ENCODE data around the gene ABHD17A. TPM values are rescaled to one million over a fixed set of nuclear protein-coding genes. Genes with fewer than 3 reads are reported as not detected.

Gene ABHD17A
- total RNA-seq, 2 donors from 2014 or later, result 50.6 to 52.9 TPM

- H3K4me1 ChIP-seq (ENCODE audit: control insufficient read depth, insufficient read depth, low read length), result peaks cover 12% of the 10 kb centered on the region
- no peak overlapping the region for H3K9ac ChIP-seq (ENCODE audit: extremely low read depth, low read length, poor library complexity, severe bottlenecking)
Observed at GRCh38 chr19:1852581-1853128, 32.6 kb downstream of the ABHD17A start.

GRCh38 chr19:1851654-1852580 lies 33.4 kb downstream of the ABHD17A start:
- H3K9ac ChIP-seq (ENCODE audit: extremely low read depth, low read length, poor library complexity, severe bottlenecking), result no peak overlapping the region
- peaks cover 8% of the 10 kb centered on the region for H3K36me3 Mint-ChIP-seq (ENCODE audit: low read depth)
- no peak for TF ChIP-seq CTCF (conservative IDR thresholded peaks at IDR 0.05)
- no peaks in the 10 kb centered on the region for H3K27me3 Mint-ChIP-seq (ENCODE audit: insufficient read depth)
- H3K4me1 ChIP-seq (ENCODE audit: control insufficient read depth, insufficient read depth, low read length), result peaks cover 8% of the 10 kb centered on the region
- H3K27ac ChIP-seq (ENCODE audit: low read depth, low read length), result no peak overlapping the region
- H3K27ac Mint-ChIP-seq, result no peak overlapping the region
- H3K9me3 Mint-ChIP-seq, result no peaks in the 10 kb centered on the region
- 93 to 94% methylated on average over 34 to 66 of the region's 66 CpGs for WGBS, 2 experiments (ENCODE audit: insufficient coverage in 1 of 2, insufficient read length in 1 of 2)
- no peak overlapping the region for H3K4me3 Mint-ChIP-seq
- H3K27me3 ChIP-seq (ENCODE audit: control insufficient read depth, insufficient read depth, low read length, poor library complexity, severe bottlenecking), result no peaks in the 10 kb centered on the region
- peaks cover 4% of the 10 kb centered on the region for H3K36me3 ChIP-seq (ENCODE audit: control insufficient read depth, insufficient read depth, low read length)
- no peak for DNase-seq
- no peak overlapping the region for H3K4me3 ChIP-seq (ENCODE audit: low read length)
- peaks cover 24% of the 10 kb centered on the region for H3K4me1 Mint-ChIP-seq
- H3K9me3 ChIP-seq (ENCODE audit: control insufficient read depth, low read length), result no peaks in the 10 kb centered on the region

More at GRCh38 chr19:1852581-1853128, 32.6 kb downstream of the ABHD17A start:
- no peaks in the 10 kb centered on the region for H3K9me3 ChIP-seq (ENCODE audit: control insufficient read depth, low read length)
- no peak for DNase-seq
- H3K27me3 ChIP-seq (ENCODE audit: control insufficient read depth, insufficient read depth, low read length, poor library complexity, severe bottlenecking), result no peaks in the 10 kb centered on the region
- no peak overlapping the region for H3K27ac ChIP-seq (ENCODE audit: low read depth, low read length)
- no peak overlapping the region for H3K4me3 Mint-ChIP-seq
- TF ChIP-seq CTCF (conservative IDR thresholded peaks at IDR 0.05), result no peak
- H3K4me3 ChIP-seq (ENCODE audit: low read length), result no peak overlapping the region
- H3K27ac Mint-ChIP-seq, result no peak overlapping the region
- 93% methylated on average over 5 to 9 of the region's 9 CpGs for WGBS, 2 experiments (ENCODE audit: insufficient coverage in 1 of 2, insufficient read length in 1 of 2)
- H3K9me3 Mint-ChIP-seq, result no peaks in the 10 kb centered on the region
- H3K36me3 Mint-ChIP-seq (ENCODE audit: low read depth), result peaks cover 8% of the 10 kb centered on the region
- no peaks in the 10 kb centered on the region for H3K27me3 Mint-ChIP-seq (ENCODE audit: insufficient read depth)
- H3K36me3 ChIP-seq (ENCODE audit: control insufficient read depth, insufficient read depth, low read length), result peaks cover 4% of the 10 kb centered on the region
- peaks cover 17% of the 10 kb centered on the region for H3K4me1 Mint-ChIP-seq

- 95% methylated on average over 31 of the region's 31 CpGs for WGBS, 2 experiments (ENCODE audit: insufficient coverage in 1 of 2, insufficient read length in 1 of 2)
- peak; percentile 66 for TF ChIP-seq CTCF (conservative IDR thresholded peaks at IDR 0.05)
- Histone ChIP-seq H3K4me3 (ENCODE audit: low read length) (no peak overlapping the region), H3K9ac (ENCODE audit: extremely low read depth, low read length, poor library complexity, severe bottlenecking) (no peak overlapping the region), H3K36me3 (ENCODE audit: control insufficient read depth, insufficient read depth, low read length) (peaks cover 6% of the 10 kb centered on the region), H3K27ac (ENCODE audit: low read depth, low read length) (no peak overlapping the region), H3K9me3 (ENCODE audit: control insufficient read depth, low read length) (no peaks in the 10 kb centered on the region), H3K27me3 (ENCODE audit: control insufficient read depth, insufficient read depth, low read length, poor library complexity, severe bottlenecking) (no peaks in the 10 kb centered on the region), H3K4me1 (ENCODE audit: control insufficient read depth, insufficient read depth, low read length) (peaks cover 10% of the 10 kb centered on the region)
- Mint-ChIP-seq H3K9me3 (no peaks in the 10 kb centered on the region), H3K27me3 (ENCODE audit: insufficient read depth) (no peaks in the 10 kb centered on the region), H3K4me3 (no peak overlapping the region), H3K36me3 (ENCODE audit: low read depth) (peaks cover 8% of the 10 kb centered on the region), H3K4me1 (peaks cover 22% of the 10 kb centered on the region), H3K27ac (peak overlapping the region; percentile 58)
- DNase-seq, result peak; percentile 66
Observed at GRCh38 chr19:1850809-1851653, 34.3 kb downstream of the ABHD17A start.

Measured in endodermal cell (in vitro differentiated cells).